Retina (tissue), 1 donor: Measurements from ENCODE around the gene TXNRD3.

Source experiments
- DNase-seq: peaks from one replicate; pipeline ENCODE4 v3.0.0-alpha.2; 2016

Gene TXNRD3

GRCh38 chr3:126671521-126671920, 16.6 kb upstream of the TXNRD3 start:
- DNase-seq: no peak

GRCh38 chr3:126668450-126669401, 13.8 kb upstream of the TXNRD3 start:
- DNase-seq: no peak

DNA sequence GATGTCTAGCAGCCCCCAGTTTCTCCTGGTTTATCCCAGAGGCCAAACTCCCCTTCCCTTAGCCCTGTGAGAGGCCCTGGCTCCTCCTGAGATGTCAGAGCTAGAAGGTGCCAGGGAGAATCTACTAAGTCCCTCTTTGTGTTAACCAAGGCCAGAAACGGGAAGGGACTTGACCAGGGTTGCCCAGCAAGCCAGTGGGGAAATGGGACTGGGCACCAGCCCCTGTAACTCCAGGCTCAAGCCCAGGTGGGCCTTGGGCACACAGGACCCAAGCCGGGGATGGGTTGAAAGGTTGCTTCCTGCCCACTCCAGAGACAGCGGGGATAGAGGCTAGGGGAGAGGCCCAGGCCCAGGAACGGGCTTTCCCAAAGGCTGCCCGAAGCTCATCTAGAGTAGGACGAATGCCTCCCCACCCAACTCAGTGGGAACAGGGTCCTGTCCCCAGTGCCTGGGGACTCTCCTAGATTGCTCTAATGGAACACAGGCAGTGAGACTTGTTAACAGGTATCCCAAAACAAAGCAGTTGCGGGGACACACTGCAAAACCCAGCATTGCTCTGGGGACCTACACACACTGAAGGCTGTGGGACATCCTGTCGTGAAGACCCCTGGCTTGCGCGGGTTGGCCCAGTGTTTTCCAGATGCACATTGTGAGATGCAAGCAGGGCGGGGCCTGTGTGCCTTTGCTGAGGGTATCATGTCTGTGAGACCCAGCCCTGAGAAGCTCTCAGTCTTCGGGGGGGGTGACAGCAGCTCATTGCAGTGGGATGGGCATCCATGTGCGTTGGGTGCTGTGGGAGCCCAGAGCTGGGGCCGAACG, 12.9 kb upstream of the TXNRD3 start:
- DNase-seq: no peak

DNA sequence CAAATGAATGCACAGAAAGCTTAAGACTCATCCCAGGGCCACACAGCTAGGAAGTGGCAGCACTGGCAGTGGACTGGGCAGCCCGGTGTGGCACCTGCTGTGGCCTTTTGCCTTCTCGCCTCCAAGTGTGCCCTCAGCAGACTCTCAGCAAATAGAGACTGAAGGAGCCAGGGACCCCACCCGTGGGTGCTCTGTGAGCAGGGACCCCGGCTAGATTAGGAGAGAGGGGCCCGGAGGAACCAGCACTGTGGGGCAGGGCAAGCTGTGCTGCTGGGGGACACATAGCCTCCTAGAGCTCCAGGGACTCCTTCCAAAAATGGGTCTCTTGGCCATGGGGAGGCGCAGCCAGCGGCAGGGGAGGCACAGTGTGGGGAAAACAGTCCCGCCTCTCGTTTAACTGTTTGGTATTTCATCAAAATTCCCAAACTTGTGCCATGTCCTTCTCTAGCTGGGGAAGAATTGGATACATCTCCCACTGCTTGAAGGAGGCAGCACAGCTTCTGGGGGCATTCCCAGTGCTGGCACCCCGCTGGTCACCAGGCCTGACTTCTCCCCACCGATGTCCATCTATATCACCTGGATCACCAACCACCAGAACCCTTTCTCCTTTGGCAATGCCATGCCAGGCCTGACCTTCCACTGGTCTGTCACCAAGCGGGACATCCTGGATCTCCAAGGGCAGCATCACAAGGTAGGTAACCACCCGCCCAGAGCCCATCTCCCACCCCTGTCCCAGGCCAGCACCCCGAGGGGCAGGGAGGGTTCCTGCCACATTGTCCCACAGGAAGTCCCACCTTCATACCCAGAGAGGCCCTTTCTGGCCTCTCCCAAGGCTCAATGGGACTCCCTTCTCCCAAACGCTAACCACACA, 12.0 kb upstream of the TXNRD3 start:
- DNase-seq: no peak

DNA sequence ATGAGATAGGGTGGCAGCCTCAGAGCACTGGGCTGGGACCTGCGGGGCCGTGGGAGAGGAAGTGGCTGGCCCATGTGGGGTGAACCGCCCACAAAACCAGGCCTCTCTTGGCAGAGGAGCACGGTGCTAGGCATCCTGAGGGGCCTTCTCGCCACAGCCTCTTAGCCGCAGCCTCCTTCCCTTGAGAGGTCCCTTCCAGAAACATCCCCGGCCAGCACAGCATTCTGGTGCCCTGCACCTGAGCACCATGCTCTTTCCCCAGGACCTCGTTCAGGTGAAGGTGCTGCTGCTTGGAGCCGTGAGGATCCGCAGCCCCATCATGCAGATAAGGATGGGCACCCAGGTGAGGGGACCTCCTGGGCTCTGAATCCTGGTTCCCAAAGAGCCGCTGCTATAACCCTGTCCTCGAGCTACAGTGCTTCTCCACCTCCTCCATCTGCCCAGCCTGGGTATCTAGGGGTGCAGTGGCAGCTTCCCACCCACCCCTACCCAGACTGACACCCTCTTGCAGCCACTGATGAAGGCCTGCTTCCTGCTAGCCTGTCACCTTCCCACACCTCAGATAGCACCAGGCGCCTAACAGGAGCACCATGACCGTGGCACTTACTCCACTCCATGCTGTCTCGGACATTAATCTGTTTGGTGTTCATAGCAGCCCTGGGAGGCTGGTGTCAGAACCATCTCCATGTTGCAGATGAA, 11.2 kb upstream of the TXNRD3 start:
- DNase-seq: no peak

DNA sequence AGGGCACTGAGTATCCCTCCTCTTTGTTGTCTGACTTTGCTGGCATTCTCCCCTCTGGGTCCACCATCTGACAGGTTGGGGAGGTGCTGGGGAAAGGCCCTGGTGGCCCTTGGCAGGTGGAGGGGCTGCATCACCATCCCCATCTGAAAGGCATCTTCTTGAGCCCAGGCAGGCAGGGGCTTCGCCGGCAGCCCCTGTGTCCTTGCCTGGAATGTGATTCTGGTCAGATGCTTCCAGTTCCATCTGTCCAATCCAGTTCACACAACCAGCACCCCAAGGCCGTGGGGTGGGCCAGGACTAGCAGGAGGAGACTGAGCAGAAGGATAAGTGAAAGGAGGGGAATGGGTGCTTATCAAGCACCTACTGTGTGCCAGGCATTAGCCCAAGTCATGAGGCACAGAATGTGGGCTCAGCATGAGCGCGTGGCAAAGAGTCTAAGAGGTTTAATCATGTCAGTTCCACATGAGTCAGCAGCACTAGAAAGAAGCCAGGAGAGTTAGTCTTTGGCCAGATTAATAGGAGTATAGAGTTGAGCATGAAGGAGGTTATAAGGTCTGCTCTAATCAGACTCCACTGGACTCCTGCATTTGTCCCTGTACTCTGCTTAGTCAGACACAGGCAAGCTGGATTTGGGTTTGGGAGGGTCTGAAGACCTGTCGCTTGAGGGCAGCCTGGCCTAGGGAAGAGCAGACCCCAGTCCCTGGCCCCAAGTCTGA, 10.5 kb upstream of the TXNRD3 start:
- no peak for DNase-seq

DNA sequence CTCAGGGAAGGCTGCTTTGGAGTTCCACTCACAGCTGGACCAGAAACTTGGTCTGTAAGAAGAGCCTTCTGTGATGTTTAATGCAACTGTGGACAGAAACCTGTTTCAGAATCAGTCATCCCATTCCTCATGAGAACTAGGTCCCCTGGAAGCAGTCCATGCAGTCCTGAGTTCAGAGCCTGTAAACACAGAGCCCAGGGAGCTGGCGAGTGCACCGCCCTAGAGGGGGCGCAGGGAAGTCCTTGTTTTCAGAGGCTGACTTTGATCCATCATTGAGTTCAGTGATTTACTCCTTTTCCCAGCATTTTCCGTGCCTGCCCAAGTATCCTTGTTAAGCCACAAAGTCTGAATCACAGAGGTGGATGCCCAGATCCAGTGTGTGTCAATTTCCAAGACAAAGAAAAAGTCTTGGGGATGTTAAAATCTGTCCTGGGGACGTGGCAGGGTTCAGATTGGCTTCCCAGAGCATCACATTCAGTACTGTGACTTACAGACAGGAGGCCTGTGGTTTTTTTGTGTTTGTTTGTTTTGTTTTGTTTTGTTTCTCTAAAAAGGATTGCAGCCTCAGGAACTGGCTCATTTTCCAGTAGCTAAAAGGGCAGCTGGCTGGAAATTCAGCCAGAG, 9.8 kb upstream of the TXNRD3 start:
- DNase-seq: no peak

GRCh38 chr3:126663750-126664149, 8.8 kb upstream of the TXNRD3 start:
- no peak for DNase-seq

DNA sequence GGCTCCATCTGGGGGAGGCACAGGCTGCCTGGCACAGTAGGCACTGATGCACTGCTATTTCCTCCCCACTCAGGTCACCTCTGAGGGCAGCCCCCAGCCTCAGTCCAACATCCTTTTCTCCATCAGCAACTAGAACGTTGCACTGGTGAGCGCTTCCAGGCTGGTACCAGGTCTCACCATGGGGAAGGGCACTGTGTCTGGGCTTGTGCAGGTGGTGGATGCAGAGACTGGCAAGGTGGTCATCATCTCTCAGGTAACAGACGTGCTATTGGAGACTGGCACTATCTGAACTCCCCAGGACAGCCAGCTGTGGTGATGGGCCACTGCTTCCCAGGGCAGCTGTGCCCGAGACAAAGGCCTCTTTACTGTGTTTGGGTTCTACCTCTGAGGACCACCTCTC, 8.3 kb upstream of the TXNRD3 start:
- DNase-seq: no peak

DNA sequence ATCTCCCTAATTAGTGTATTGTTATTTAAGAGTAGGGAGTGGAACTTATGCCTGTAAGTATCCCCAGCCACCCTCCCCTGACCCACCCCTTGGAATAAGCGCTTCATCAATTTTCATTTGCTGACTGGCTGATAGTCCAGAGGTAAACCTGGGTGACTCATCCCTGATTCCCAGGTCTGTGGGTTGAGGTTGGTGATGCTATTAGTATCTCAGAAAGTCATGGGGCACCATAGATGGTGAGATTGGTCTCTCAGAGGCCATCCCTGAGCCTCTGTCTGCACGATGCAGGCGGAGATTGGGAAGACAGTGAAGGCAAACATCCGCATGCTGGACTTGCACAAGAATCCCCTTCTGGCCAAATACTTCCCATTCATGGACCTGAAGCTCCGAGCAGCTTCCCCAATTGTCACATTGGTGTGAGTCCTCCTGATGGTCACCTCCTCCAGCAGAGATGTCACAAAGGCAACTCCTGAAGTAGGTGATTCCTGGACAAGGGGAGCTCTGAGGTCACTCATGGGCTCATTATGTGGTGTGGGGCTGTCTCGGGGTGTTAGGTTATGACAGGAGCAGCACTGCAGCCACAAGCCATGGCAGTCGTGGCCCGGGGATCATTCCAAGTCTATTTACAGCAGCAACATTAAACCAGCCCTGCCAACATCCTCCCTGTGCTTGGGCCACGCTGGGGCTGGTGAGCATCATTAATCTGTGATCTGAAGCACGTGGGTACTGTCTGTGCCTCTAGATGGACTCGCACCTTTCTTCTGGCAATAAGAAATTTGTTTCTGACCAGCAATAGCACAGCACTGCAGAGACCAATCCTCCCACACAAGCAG, 6.8 kb upstream of the TXNRD3 start:
- no peak for DNase-seq

- no peak for DNase-seq
Measured at GRCh38 chr3:126659915-126660886, 5.3 kb upstream of the TXNRD3 start.

- DNase-seq: no peak
Measured at GRCh38 chr3:126658584-126658983, 3.7 kb upstream of the TXNRD3 start.

DNA sequence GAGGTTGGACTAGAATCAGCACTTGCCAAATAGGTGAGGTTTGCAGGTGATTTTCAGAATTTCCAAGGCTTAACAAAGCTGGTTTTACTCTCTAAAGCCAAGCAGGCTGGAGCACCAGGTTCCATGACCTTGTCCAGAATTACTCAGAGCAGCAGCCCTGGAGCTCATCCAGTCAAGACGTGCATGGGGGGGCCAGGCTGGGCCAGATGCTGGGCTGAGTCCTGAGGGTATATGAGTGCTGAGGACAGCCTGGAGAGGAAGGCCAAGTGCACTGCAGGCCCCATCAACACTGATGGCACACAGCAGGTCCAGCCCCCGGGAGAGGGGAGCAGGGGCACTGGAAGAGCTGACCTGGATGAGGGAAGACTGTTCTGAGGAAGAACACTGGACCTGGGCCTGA, 3.0 kb upstream of the TXNRD3 start:
- no peak for DNase-seq

DNA sequence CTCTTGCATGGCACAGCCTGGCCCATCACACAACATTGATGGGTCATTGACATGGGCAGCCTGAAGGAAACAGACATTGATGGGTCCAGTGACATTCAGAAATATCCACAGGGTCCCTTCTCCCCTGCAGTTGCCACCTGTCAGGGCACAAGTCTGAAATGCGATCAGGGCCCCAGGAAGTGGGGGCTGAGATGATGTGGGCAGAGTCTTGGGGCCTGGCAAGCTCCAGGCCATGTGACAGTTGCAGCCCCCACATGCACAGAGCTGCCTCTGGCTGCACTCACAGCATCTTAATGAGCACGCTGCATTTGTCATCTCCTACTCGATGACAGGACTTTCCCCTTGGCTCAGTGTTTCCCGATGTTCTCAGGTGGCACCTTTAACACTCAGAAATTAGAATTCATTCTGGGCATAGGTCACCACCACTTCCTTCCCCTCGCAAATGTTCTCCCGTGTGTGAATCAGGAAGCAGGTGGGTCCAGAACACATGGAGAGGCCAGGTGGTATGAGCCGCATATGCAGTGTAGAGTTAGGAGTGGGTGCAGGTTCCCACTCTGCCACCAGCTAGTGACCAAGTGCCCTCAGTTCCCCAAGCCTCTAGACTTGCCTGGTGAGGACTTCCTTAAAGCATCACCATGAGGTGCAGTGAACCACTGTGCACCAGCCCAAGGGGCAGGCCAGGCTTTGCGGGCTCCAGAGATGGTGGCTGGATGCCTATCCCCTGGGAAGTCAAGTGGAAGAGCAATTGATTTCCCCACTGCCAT, 1.6 kb upstream of the TXNRD3 start:
- no peak for DNase-seq

DNA sequence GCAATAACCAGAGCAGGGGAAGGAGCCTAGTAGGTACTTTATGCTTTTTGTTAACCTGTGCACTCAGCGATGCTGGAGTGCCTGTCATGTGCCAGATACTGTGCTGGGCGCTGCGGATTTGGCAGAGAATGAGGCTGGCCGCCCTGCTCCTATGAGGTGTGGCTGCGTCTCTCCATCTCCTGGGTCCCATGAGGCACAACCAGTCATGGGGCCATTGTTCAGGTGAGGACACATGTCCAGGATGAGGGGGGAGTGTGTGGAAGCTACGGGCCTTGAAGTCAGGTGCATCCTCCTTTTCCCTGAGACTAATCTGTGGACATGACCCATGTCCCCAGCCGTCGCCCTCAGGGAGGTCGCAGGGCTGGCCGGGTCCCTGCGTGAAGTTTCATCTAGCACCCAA, 963 bp upstream of the TXNRD3 start:
- DNase-seq: no peak

DNA sequence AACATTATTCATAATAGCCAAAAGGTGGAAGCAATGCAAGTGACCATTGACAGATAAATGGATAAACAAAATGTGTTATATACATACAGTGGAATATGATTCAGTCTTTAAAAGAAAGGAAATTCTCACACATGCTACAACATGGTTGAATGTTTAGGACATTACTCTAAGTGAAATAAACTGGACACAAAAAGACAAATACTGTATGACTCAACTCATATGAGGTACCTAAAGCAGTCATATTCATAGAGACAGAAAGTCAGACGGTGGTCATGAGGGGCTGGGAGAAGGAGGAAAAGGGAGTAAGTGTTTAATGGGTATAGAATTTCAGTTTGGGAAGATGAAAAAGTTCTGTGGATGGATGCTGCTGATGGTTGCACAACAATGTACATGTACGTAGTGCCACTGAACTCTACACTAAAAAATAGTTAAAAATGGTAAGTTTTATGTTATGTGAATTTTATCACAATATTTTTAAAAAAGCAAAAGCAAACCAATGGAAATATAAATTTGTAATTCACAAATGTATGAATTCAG, 5.3 kb downstream of the TXNRD3 start:
- DNase-seq: no peak

DNA sequence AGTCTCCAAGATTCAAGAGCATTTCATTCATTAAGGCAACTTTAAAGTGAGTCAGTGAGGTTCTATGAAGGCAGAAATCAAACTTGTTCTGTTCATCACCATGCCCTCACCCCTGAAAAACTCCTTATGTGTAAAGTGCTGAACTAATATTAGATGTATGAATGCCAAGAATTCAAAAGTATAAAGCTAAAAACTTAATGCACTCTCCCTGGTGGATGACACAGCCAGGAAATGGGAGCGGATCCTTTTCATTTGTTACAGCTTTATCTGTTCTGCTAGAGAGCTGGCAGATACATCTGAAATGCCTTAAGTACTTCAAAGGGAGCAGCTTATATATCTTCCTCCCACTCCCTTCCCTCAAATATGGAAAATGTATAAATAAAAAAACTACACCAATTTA, 8.2 kb downstream of the TXNRD3 start:
- no peak for DNase-seq

- DNase-seq: no peak
Measured at GRCh38 chr3:126644615-126645014, 10.3 kb downstream of the TXNRD3 start.
